ENCODE data around the gene TUBB2B. TPM values are rescaled to one million over a fixed set of nuclear protein-coding genes. Genes with fewer than 3 reads are reported as not detected.

Gene TUBB2B
- total and polyA plus RNA-seq, 9 of the 15 experiments (the other 6 are each of a cell fraction or from before 2014, with no cell fraction given), result 0.11 to 9.7 (median 4.6) TPM

DNA sequence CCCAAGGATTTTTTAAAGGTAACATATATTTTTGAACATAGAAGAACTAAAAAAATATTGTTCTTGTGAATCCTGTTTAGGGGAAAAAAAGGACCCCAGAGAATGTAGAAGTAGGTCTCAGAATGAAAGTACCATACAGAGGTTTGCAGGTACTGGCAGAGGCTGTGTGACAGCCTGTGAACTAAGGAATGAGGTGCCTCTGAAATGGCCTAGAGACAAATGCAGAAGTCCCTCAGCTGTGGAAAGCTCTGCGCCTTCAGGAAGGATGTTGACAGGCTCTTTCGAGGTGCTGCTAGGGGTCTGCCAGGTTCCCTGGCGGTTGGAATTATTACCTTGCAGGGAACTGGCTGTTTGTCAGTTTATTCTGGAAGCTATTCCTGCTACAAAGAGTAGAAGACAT lies 8.6 kb upstream of the TUBB2B start:
- FAIRE-seq, result no peak
- Histone ChIP-seq H3K79me2 (ENCODE audit: control insufficient read depth, insufficient read depth, low read length) (no peaks in the 10 kb centered on the region), H3K9me1 (ENCODE audit: control insufficient read depth, insufficient read depth, low read length) (no peaks in the 10 kb centered on the region), H3K9ac (ENCODE audit: insufficient read depth in 1 of 2, low read depth in 2 of 2, low read length in 2 of 2) (no peak overlapping the region), H3K4me2 (ENCODE audit: insufficient read depth, low read length) (no peak overlapping the region), H3K36me3 (ENCODE audit: control insufficient read depth, insufficient read depth, low read length) (no peaks in the 10 kb centered on the region), H4K20me1 (replicated peaks; ENCODE audit: control insufficient read depth, insufficient read depth, low read length) (no peaks in the 10 kb centered on the region), H2AFZ (ENCODE audit: low read depth, low read length) (no peak overlapping the region), H3K27ac (ENCODE audit: extremely low read depth, low read depth, low read length) (no peak overlapping the region), H3K9me3 (replicated peaks; ENCODE audit: control insufficient read depth, insufficient read depth, low read depth, low read length) (no peaks in the 10 kb centered on the region), H3K27me3 (ENCODE audit: control insufficient read depth in 2 of 2, insufficient read depth in 2 of 2, low read length in 2 of 2) (peaks cover 16 to 18% of the 10 kb centered on the region in 2 experiments; a peak in 4 of 5 replicates), H3K4me3 (no peak overlapping the region), H3K4me1 (replicated peaks in 1 of 2; ENCODE audit: control insufficient read depth in 2 of 2, insufficient read depth in 2 of 2, low read length in 2 of 2) (peaks cover 9 to 18% of the 10 kb centered on the region in 2 experiments)
- intact Hi-C loops (cut with micrococcal nuclease), result no loop called here
- ATAC-seq, result no peak
- CTCF ChIA-PET (ENCODE audit: low intra/inter-chr PET ratio), result no interaction called here
- no peak for TF ChIP-seq TBP (optimal IDR thresholded peaks at IDR 0.05; ENCODE audit: low read depth, low read length)
- TF ChIP-seq SPI1 (IDR thresholded peaks at IDR 0.05; ENCODE audit: borderline replicate concordance, low read depth, low read length), result 0 out of 2 replicates have a peak, but pooled peaks have one; percentile 28
- no peak for TF ChIP-seq ZNF395 (CRISPR knock-in tag; IDR thresholded peaks at IDR 0.05)
- TF ChIP-seq PHF8 (IDR thresholded peaks at IDR 0.05; ENCODE audit: borderline replicate concordance, low read length), result no peak
- DNase-seq (ENCODE audit: extremely low read depth in 1 of 4, low spot score in 3 of 4), result no peak
- POLR2A ChIA-PET, result interaction anchor here (0.7 to 1.5 kb wide), 5 partner anchors 11 to 642 kb away, joined by 3 read pairs; no protein-coding TSS in a partner anchor
- in situ Hi-C loops (cut with MboI), result no loop called here
- 54% methylated on average over 3 of the region's 3 CpGs for WGBS (ENCODE audit: insufficient coverage, low coverage, missing lambda C conversion rate)
- no TSS peak for BruUV-seq (replicated peaks)
